T-helper 1 cell treated with Interleukin-12 subunit alpha and Interleukin-12 subunit beta and Interleukin-4 antibody, amounts not matched to agents 30 ng/mL and 1 ng/mL, for 36 hours (primary cell): ENCODE results near the gene CCM2. TPM values are rescaled to one million over a fixed set of nuclear protein-coding genes. Genes with fewer than 3 reads are reported as not detected.

Experiments used
- intact Hi-C: fragments of 100-400 bp; cut with micrococcal nuclease; formaldehyde crosslinking; loops from one replicate; pipeline ENCODE4 v1.15.1; 2024
- total RNA-seq: library from RNA; stranded (reverse); gene quantifications from 2 replicates; pipeline ENCODE4 v1.2.3, GENCODE V29; 2022

Gene CCM2
- total RNA-seq, 1 donor from 2014 or later, result 118 TPM

DNA sequence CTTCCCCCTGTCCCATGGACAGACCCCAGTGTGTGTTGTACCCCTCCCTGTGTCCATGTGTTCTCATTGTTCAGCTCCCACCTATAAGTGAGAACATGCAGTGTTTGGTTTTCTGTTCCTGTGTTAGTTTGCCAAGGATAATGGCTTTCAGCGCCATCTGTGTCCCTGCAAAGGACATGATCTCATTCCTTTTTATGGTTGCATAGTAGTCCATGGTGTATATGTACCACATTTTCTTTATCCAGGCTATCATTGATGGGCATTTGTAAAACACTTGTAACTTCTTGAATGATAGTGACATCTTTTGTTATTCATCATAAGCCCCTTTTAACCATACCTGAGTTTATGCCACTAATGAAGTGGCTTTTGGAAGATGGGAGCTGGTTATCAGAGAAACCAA lies 114.3 kb downstream of the CCM2 start:
- intact Hi-C loops, result loop anchor here (5.0 kb wide), 2 partner anchors 967 to 1032 kb away; partner anchors contain the start of gene POLM

DNA sequence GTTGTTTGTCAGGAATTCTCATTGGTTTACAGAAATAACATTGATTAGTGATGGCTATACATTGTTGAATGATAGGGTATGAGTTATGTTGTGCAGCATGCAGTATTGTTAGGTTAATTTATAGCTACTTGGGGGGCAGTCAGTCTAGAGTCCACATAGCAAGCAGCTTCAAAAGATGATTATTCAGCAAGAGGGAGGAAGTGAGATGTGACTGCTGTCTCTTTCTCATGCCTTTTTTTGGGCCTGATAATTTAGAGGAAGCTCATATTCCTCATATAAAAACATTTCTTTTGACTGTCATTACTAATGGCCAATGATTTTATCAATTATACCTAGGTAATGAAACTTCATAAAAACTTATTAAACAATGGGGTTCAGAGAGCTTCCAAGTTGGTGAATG lies 114.9 kb downstream of the CCM2 start:
- intact Hi-C loops, result loop anchor here (5.0 kb wide), 2 partner anchors 968 to 1033 kb away; partner anchors contain the start of gene POLM

DNA sequence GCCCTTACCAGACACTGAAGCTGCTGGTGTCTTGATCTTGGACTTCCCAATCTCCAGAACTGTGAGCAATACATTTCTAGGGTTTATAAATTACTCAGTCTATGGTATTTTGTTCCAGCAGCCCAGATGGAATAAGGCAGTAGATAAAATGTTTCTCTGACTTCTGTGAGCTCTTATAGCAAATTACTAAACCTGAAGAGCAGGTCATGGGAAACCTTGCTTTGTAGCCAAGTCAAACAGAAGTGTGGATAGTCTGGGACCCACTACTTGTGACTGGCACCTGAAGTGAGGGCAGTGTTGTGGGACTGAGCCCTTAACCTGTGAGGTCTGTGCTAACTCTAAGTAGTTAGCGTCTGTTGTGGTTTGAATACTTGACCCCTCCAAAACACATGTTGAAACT lies 116.0 kb downstream of the CCM2 start:
- intact Hi-C loops, result no loop called here

DNA sequence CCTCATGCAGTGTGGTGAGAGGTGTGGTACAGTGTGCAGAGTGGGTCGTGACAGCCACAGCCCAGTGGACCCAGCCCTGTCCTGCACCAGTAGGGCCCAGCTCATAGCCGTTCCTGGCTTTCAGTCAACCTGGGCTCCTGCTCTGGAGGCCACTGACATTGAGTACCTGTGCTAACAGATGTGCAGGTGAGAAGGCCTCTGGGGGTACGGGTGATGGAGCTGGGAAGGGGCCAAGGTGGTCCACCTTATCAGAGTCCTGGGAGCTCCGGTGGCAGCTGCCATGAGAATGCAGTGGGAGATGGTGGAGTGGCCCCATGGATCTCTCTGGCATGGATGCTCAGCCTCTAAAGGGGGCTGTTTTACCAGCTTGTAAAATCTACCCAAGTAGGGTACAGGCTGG lies 117.6 kb downstream of the CCM2 start:
- intact Hi-C loops, result no loop called here

DNA sequence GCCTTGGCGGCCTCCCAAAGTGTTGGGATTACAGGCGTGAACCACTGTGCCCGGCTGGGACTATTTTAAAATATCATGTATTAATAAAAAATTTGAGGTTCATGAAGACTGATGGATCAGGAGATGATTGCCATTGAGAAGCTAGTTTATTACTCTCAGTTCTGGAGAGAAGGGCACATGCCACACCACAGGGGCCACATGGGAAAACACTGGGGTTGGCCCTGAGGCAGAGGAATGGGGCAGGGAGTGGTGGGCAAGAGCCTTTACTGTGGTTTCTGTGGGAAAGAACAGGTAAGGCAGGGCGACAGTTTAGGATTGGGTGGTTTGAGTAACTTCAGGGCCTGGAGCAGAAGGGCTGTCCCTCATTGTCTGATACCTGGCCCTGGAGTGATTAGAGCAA lies 118.3 kb downstream of the CCM2 start:
- intact Hi-C loops, result no loop called here

DNA sequence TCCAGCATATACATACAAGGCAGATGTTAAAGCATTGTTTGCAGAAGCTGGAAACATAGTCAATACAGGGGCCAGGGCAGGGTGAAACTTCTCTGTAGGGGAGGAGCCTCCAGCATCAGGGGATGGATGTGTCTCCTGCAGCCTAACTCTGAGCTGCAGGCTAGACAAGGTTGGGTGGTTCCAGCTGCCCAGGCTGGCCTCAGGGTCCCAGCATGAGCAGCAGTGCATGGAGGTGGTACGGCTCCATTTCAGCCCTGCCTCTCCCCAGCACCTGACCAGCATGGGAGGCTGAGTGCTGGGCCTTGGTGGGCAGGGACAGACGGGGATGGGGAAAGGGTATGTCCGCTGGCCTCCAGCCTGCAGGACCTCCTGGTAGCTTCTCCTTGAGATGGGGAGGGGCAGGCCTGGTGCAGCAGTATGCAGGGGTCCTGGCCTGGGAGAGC lies 118.9 kb downstream of the CCM2 start:
- intact Hi-C loops, result no loop called here

DNA sequence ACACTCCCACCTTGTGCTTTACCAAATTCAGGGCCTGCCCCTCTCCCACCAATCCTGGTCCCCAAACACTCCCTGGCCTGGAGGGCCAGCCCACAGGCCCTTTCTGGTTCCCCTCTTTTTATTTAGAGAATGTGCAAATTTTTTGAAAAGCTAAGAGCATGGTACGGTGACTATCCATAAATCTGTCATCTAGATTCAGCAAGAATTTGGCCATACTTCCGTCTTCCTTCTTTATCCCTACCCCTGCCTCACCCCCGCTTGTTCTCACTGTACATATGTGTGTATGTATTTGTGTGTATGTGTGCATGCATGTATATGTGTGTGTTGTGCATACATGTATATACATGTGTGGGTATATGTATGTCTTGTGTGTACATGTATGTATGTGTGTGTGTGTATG lies 119.5 kb downstream of the CCM2 start:
- intact Hi-C loops, result no loop called here

DNA sequence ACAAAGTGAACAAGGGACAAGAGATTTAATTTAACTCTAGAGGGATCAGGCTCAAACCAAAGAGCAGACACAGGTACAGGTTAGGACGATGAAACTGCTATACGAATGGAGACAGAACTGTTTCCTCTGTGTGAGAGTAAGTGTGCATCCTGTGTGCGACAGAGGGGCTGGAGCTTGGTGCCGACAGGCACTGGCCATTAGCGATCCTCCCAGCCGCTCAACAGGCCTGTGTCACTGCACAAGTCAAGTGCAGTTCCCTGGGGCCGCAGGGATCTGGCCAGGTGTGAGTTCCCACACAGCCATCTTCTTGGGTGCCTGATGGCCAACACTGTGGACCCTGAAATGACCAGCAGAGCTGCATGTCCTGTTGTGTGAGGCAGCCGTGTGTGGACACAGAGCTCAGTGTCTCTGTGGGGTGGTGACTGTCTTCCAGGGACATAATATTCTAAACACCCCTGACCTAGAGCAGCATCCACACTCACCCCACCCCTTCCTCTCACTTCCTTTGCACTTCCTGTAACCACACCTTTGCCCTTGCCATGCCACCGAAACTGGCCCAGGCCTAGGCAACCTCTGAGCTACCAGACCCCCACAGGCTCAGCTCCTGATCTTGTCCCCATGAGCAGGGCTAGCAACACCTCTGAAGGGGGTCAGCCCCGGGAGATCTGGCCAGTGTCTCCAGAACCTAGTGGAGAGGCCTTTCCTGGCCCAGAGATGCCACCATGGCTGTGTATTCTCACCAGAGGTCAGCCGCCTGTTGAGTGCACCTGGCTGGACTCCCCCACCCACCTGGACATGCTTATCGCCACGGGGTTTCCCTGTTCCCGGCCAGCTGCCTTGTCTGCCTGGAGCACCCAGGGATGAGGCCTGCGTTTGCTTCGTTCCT lies 123.2 kb downstream of the CCM2 start:
- intact Hi-C loops, result loop anchor here (1.0 kb wide), 1 partner anchor 12 kb away; the partner anchor contains the start of gene TBRG4

DNA sequence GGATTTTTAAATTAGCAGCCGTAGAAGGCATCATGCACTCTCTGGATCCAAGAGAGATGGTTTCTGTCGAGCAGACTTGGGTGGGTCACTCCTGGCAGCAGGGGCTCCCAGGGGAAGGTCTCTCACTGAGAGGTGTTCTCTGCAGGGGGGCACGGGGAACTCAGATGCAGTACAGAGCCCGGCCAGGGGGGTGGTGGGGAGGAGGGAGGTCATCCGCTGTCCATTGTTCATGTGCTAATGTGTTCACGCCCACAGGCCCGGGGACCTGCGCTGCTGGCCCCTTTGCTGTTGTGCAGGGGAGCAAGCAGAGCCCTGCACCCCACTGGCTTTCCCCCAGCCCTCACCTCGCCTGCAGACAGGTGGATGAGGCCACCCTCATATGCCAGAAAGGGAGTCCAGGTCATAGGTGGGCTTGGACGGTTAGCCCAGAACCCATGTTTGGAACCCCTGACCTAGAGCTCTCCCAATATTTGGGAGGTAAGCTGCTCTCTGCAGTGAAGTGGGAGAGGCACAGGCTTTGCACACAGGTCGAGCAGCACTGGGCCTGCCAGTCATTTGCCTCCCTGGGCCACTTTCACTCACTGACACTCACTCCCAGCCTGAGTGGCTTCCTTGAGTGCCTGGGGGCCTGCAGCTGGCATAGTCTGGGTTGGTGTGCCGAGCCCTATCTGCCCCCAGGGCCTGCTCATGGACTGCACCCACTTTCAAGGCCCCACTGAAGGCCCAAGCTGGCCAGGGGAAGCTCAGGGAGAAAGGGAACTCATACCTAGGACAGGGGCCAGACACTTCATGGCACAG lies 124.1 kb downstream of the CCM2 start:
- intact Hi-C loops, result loop anchor here (1.0 kb wide), 1 partner anchor 13 kb away; the partner anchor contains the start of gene TBRG4

DNA sequence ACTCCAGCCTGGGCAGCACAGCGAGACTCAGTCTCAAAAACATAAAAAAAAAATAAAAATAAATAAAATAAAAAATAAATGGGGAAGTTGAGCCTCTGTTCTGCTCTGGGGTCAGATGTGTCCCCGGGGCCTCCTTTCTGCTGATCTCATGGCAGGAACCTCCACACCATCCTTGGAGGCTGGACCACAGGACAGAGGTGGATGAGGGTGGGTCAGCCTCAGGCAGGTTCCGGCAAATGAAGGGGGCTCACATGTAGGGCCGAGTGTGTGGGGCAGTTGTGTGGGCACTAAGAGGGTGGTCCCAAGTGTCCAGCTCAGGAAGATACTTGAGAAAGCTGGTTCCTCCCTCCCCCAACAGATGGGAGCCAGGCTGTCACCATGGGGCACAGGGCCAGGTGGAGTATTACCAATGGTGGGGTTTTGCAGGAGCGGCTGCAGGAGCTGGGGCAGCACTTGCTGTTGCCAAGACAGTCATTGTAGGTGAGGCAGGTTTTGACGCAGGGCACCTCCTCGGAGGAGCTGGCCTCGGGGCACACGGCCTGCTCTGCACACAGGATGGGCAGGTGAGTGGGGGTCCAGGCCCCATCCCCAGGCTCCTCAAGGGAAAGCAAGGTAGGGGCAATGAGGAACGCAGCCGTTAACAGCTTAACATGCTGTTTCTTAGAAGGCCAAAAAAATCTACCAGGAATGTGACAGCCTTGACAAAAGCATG lies 125.3 kb downstream of the CCM2 start:
- intact Hi-C loops, result no loop called here

Other genes with a start within 250 kb of the CCM2 start
- 1,657 and 1,671 TPM in 2 replicates for gene PPIA, start 203.5 kb upstream of the CCM2 start, total RNA-seq
- gene H2AZ2, start 152.1 kb upstream of the CCM2 start, total RNA-seq, result 257 and 263 TPM in 2 replicates
- 31.1 TPM in 2 replicates for gene PURB, start 114.7 kb upstream of the CCM2 start, total RNA-seq
- 398 and 403 TPM in 2 replicates for gene MYO1G, start 21.2 kb upstream of the CCM2 start, total RNA-seq
- 0.05 TPM in 1 of 2 replicates, not detected in the other for gene NACAD, start 88.8 kb downstream of the CCM2 start, total RNA-seq
- gene TBRG4, start 111.5 kb downstream of the CCM2 start, total RNA-seq, result 109 and 113 TPM in 2 replicates
- gene RAMP3, start 157.6 kb downstream of the CCM2 start, total RNA-seq, result not detected in 2 replicates